Right lobe of liver (tissue), 6 donors: ENCODE results near the gene TRIM45. TPM values are rescaled to one million over a fixed set of nuclear protein-coding genes. Genes with fewer than 3 reads are reported as not detected.

Experiments used
- ATAC-seq, 4 donors: fragments of 200-7000 bp; cut with Tn5 transposase; one replicate each; pipeline ENCODE4 v1.9.1; 2020; ENCODE audit warnings: mild to moderate bottlenecking in 4 of 4, moderate library complexity in 4 of 4
- DNase-seq, 3 donors: peaks; one replicate each; pipeline ENCODE4 v3.0.0-alpha.2; 2020
- H3K27ac ChIP-seq, 3 donors: fragments of 200-600 bp; one replicate each; pipeline ENCODE4 v1.8.0; 2022
- H3K27me3 ChIP-seq, 2 donors: fragments of 200-600 bp; one replicate each; pipeline ENCODE4 v1.8.0; 2022
- H3K36me3 ChIP-seq, 4 donors: fragments of 200-600 bp; sonication (generic) in 1 of 4; one replicate each; pipeline versions ENCODE4 v1.5.1 to v1.8.0; 2017 to 2022; ENCODE audit warnings: control low read depth in 1 of 4
- H3K4me1 ChIP-seq, 4 donors: fragments of 200-600 bp; sonication (generic) in 1 of 4; one replicate each; pipeline versions ENCODE4 v1.5.1 to v1.8.0; 2017 to 2022; ENCODE audit warnings: control low read depth in 1 of 4
- H3K4me3 ChIP-seq, 3 donors: fragments of 200-600 bp; one replicate each; pipeline ENCODE4 v1.8.0; 2022
- H3K9me3 ChIP-seq, 4 donors: fragments of 200-600 bp; sonication (generic) in 1 of 4; one replicate each; pipeline versions ENCODE4 v1.5.1 to v1.8.0; 2017 to 2022; ENCODE audit warnings: control low read depth in 1 of 4
- CTCF ChIP-seq, 4 donors: fragments of 200-600 bp in 3 of 4; fragments of 450-650 bp in 1 of 4; IDR thresholded peaks; one replicate each; pipeline versions ENCODE4 v1.5.1 to v1.8.0; 2016 to 2022; ENCODE audit warnings: antibody characterized with exemption in 4 of 4, mild to moderate bottlenecking in 2 of 4
- POLR2A ChIP-seq: fragments of 450-650 bp; IDR thresholded peaks from one replicate; pipeline ENCODE4 v1.6.1; 2017; ENCODE audit warnings: antibody characterized with exemption, mild to moderate bottlenecking
- WGBS: methylation state at CpG from one replicate; pipeline ENCODE4 v1.1.6; 2018; ENCODE audit warnings: low coverage, low lambda C conversion rate; ENCODE audit not compliant: insufficient coverage; ENCODE audit errors: missing lambda C conversion rate; 5-methylcytosine and 5-hydroxymethylcytosine counted together
- intact Hi-C, 2 donors: fragments of 100-400 bp; cut with DNase I; formaldehyde crosslinking; loops; one replicate each; pipeline versions ENCODE4 v1.11.2 to v1.14.1; 2022
- microRNA counts: library from miRNA; unstranded; fragments of <30 nt; microRNA quantifications from one replicate; lab custom pipeline; 2016
- microRNA-seq, 2 donors: library from miRNA; unstranded; fragments of <30 nt; microRNA quantifications; one replicate each; pipeline ENCODE4, GENCODE V29; 2019 to 2020
- small RNA-seq, 2 experiments: library from RNA; depleted of rRNA; stranded (forward); fragments of <200 nt; gene quantifications; one replicate each; pipeline ENCODE3, GENCODE V24; 2016
- total RNA-seq, 6 experiments: library from RNA; depleted of rRNA in 2 of 6; stranded (reverse); fragments of >200 nt in 2 of 6; fragmentation: NEBNext Ultra II Directional in 3 of 6; extraction: Animal tissue kit (Norgen Biotek cat#: 25700) in 3 of 6; gene quantifications; one replicate each; pipeline versions ENCODE4 v1.1.0 to v1.2.4, GENCODE V29; 2016 to 2023
- donor health status: DM: no; HTN: yes; CAD: no.
- donor health status: DM: no; HTN: no; CAD: no.
- donor health status: DM: no; HTN: no; CAD: no.
- donor health status: DM: no; HTN: yes; CAD: no.
- donor health status: DM: no; HTN: yes; CAD: no.

The TRIM45 gene
- total RNA-seq, 6 experiments from 2014 or later, result 0.31 to 1.8 (median 0.51) TPM

DNA sequence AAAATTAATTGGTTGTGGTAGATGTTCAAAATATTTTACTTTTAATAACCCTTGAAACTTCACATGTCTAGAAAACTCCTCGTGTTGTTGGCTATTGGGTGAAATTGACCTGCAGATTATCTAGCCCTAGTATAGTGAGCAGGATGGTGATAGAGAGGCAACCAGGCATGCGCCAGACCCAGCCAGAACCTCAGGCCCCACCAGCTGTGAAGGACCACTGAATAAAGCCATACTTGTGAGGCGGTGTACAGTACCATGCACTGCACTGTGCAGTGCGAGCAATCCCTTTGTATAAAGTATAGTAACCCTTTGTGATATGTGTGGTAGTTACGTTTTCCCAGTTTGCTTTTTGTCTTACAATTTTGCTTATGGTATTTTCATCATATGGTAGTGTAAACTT, 53.0 kb downstream of the TRIM45 start:
- Histone ChIP-seq H3K27ac (no peak overlapping the region), H3K4me1 (no peaks in the 10 kb centered on the region), H3K27me3 (no peaks in the 10 kb centered on the region), H3K36me3 (no peaks in the 10 kb centered on the region), H3K9me3 (no peaks in the 10 kb centered on the region), H3K4me3 (no peak overlapping the region)
- ATAC-seq, result no peak
- intact Hi-C loops, result no loop called here
- no peak for TF ChIP-seq CTCF (IDR thresholded peaks at IDR 0.05)
- no peak for TF ChIP-seq POLR2A
- no peak for DNase-seq
- WGBS, result 93% methylated on average over 5 of the region's 5 CpGs

- no peak for TF ChIP-seq POLR2A
- peak; percentile 75 to 81 (median 80) for TF ChIP-seq CTCF (IDR thresholded peaks at IDR 0.05)
- Histone ChIP-seq H3K36me3 (peaks cover 0 to 3% (median 0%) of the 10 kb centered on the region in 4 donors), H3K27me3 (no peaks in the 10 kb centered on the region), H3K27ac (no peak overlapping the region), H3K4me3 (no peak overlapping the region), H3K9me3 (no peaks in the 10 kb centered on the region), H3K4me1 (no peaks in the 10 kb centered on the region)
- 62% methylated on average over 6 of the region's 6 CpGs for WGBS
- peak; percentile 93 to 98 (median 95) for ATAC-seq
- intact Hi-C loops, result no loop called here
- DNase-seq, result peak in 2 of 3 donors; percentile 44 to 61
Measured at GRCh38 chr1:117067533-117068370, 53.8 kb downstream of the TRIM45 start.

DNA sequence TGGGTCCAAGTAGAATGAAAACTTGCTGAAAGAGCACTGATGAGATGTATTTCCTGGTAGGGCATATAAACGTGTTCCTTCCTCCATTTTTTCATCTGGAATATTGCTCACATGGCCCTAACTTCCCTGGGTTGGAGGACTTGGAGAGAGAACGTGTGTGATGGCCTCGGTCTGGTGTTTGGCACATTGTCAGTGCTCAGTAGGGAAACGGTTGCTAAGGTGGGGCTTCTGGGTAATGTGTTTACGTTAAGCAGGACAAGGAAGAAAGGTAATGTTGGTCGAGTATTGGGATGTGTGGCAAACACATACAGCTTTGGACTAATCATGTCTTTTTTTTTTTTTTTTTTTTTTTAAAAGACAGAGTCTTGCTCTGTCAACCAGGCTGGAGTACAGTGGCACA, 55.2 kb downstream of the TRIM45 start:
- no peaks in the 10 kb centered on the region for H3K9me3 ChIP-seq
- intact Hi-C loops, result no loop called here

DNA sequence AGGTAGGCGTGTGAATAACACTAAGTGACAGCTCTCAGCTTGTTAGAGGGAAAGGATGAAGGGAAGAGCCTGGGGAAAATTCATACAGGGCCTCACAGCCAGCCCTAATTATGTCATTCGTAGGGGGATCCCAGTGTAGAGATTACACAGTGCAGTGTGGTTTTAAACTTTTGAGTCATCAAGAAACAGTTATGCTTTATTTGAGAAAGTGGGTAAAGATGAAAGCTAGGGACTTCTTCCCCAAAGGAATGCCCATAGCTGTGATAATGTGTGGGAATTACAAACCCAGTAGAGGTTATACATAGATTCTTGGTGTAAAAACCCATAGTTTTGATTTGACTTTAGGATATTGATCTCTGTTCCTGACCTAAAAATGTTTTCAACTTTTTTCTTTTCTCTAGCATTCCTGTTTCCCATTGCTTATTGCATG, 59.5 kb downstream of the TRIM45 start:
- H3K27me3 ChIP-seq, result no peaks in the 10 kb centered on the region
- WGBS, result 80% methylated on average over 2 of the region's 2 CpGs
- intact Hi-C loops, result no loop called here

More for the DNA sequence above, 55.2 kb downstream of the TRIM45 start:
- peaks cover 0 to 3% (median 0%) of the 10 kb centered on the region in 4 donors for H3K36me3 ChIP-seq
- no peak overlapping the region for H3K27ac ChIP-seq
- H3K4me1 ChIP-seq, result no peaks in the 10 kb centered on the region
- no peak for TF ChIP-seq CTCF (IDR thresholded peaks at IDR 0.05)
- TF ChIP-seq POLR2A, result no peak
- DNase-seq (no peak), ATAC-seq (no peak)
- no peak overlapping the region for H3K4me3 ChIP-seq
- 65% methylated on average over 6 of the region's 6 CpGs for WGBS
- H3K27me3 ChIP-seq, result no peaks in the 10 kb centered on the region

More for the DNA sequence above, 59.5 kb downstream of the TRIM45 start:
- TF ChIP-seq CTCF (IDR thresholded peaks at IDR 0.05) (no peak), POLR2A (no peak)
- DNase-seq, result no peak
- Histone ChIP-seq H3K9me3 (no peaks in the 10 kb centered on the region), H3K36me3 (peaks cover 0 to 3% (median 0%) of the 10 kb centered on the region in 4 donors), H3K4me3 (no peak overlapping the region), H3K27ac (no peak overlapping the region), H3K4me1 (peaks cover 0 to 13% (median 0%) of the 10 kb centered on the region in 4 donors)
- no peak for ATAC-seq

MicroRNA genes within 50 kb of the gene (microRNA counts, 767-probe panel; counts per million panel counts)
- microRNA hsa-miR-942 (lab: Ali Mortazavi, UCI), result 237 counts per million

Small RNA genes lying within 50 kb of the gene (microRNA-seq; reads per million reads assigned to microRNA genes)
- gene MIR942, result 9.5 to 16.1 reads per million in 2 donors

Small RNA genes lying within 50 kb of the gene (small RNA-seq; reads per million reads assigned to genes)
- gene MIR942, result 0 to 0.48 reads per million in 2 experiments

Other genes with a start within 250 kb of the TRIM45 start
- 10 to 100 TPM; 12.6 to 28.1 (median 17.5) TPM for gene PTGFRN, start 211.8 kb downstream of the TRIM45 start, total RNA-seq
- gene CD101, start 120.0 kb downstream of the TRIM45 start, total RNA-seq, result 1 to 10 TPM in 1 of 6 experiments, under 1 TPM in 5; 0.12 to 1.9 (median 0.49) TPM
- gene TTF2, start 61.4 kb downstream of the TRIM45 start, total RNA-seq, result 1 to 10 TPM; 2.3 to 6.0 (median 4.3) TPM
- under 1 TPM in 5 of 6 experiments, not detected in 1; 0.28 to 0.89 (median 0.39) TPM for gene VTCN1, start 89.2 kb upstream of the TRIM45 start, total RNA-seq
- gene MAN1A2, start 245.7 kb upstream of the TRIM45 start, total RNA-seq, result 10 to 100 TPM; 24.6 to 39.2 (median 31.2) TPM